ENCODE results near the gene TNIK.

- TF ChIP-seq, protein P1, sequence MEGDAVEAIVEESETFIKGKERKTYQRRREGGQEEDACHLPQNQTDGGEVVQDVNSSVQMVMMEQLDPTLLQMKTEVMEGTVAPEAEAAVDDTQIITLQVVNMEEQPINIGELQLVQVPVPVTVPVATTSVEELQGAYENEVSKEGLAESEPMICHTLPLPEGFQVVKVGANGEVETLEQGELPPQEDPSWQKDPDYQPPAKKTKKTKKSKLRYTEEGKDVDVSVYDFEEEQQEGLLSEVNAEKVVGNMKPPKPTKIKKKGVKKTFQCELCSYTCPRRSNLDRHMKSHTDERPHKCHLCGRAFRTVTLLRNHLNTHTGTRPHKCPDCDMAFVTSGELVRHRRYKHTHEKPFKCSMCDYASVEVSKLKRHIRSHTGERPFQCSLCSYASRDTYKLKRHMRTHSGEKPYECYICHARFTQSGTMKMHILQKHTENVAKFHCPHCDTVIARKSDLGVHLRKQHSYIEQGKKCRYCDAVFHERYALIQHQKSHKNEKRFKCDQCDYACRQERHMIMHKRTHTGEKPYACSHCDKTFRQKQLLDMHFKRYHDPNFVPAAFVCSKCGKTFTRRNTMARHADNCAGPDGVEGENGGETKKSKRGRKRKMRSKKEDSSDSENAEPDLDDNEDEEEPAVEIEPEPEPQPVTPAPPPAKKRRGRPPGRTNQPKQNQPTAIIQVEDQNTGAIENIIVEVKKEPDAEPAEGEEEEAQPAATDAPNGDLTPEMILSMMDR (IDR thresholded peaks at IDR 0.05), result no peak
- TF ChIP-seq ZFX (IDR thresholded peaks at IDR 0.05; ENCODE audit: borderline replicate concordance), result no peak
These were observed 16.8 kb downstream of the TNIK start for GRCh38 chr3:171443211-171443957.
